Activated B cell treated with CpG ODN at 0.5 μM for 24 hours (primary cell): ENCODE data around the gene CENPF. TPM values are rescaled to one million over a fixed set of nuclear protein-coding genes. Genes with fewer than 3 reads are reported as not detected.
"Not testable (repeated sequence)": the region's sequence is repeated elsewhere in the genome, so short reads cannot be mapped to it uniquely, and the experiment has no call there.

Experiments
- ATAC-seq: fragments of 200-7000 bp; cut with Tn5 transposase; one replicate; pipeline ENCODE4 v1.10.0; 2021; ENCODE audit warnings: low read depth, mild to moderate bottlenecking, moderate library complexity
- CTCF ChIA-PET: fragments of 350-600 bp; sonication (Branson Sonifier 250); formaldehyde crosslinking; loops from one replicate; lab custom pipeline; 2021; ENCODE audit warnings: antibody characterized with exemption; lab: Charles Lee
- POLR2A ChIA-PET: fragments of 350-600 bp; sonication (Branson Sonifier 250); formaldehyde crosslinking; loops from one replicate; lab custom pipeline; 2021; ENCODE audit warnings: antibody characterized with exemption; lab: Charles Lee
- DNase-seq: peaks from one replicate; pipeline ENCODE4 v3.0.0; 2022
- H3K27ac Mint-ChIP-seq: one replicate; pipeline ENCODE4 v1.8.0; 2020; ENCODE audit warnings: mixed read lengths
- H3K27me3 Mint-ChIP-seq: one replicate; pipeline ENCODE4 v1.8.0; 2021; ENCODE audit warnings: mixed read lengths
- H3K36me3 Mint-ChIP-seq: one replicate; pipeline ENCODE4 v1.8.0; 2021; ENCODE audit warnings: low read depth, mixed read lengths
- H3K4me1 Mint-ChIP-seq: one replicate; pipeline ENCODE4 v1.8.0; 2021; ENCODE audit warnings: mixed read lengths
- H3K4me3 Mint-ChIP-seq: one replicate; pipeline ENCODE4 v1.8.0; 2020; ENCODE audit warnings: mild to moderate bottlenecking, mixed read lengths
- H3K9me3 Mint-ChIP-seq: one replicate; pipeline ENCODE4 v1.8.0; 2020; ENCODE audit warnings: mixed read lengths
- intact Hi-C: fragments of 100-400 bp; cut with micrococcal nuclease; formaldehyde crosslinking; loops from one replicate; pipeline ENCODE4 v1.15.1; 2024
- total RNA-seq: library from RNA; stranded (reverse); gene quantifications from 2 replicates; pipeline ENCODE4 v1.2.3, GENCODE V29; 2022
- TF ChIP-seq, protein P1 (sequence below): fragments of 200-600 bp; IDR thresholded peaks from one replicate; pipeline ENCODE4 v1.8.0; 2022; ENCODE audit warnings: antibody characterized with exemption, mild to moderate bottlenecking

The CENPF gene
- total RNA-seq, 1 donor from 2014 or later: 4.0 TPM

DNA sequence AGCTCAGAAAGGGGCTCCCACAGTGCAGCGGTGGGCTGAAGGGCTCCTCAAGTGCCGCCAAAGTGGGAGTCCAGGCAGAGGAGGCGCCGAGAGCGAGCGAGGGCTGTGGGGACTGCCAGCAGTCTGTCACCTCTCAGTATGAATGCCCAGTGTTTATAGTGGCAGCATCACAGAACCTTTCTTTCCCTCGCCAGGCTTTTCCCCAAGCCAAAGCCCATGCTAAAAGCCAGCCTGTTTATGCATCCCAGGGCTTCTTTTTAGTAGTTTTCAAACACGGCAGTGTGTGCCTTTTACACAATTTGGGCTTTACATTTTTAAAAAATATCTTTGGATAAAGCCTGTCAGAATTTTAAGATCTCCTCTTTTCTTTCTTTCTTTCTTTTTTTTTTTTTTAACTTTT is 70.6 kb downstream of the CENPF start:
- Mint-ChIP-seq H3K9me3 (no peaks in the 10 kb centered on the region), H3K4me1 (no peaks in the 10 kb centered on the region), H3K27me3 (peaks cover 4% of the 10 kb centered on the region), H3K27ac (no peak overlapping the region), H3K36me3 (no peaks in the 10 kb centered on the region), H3K4me3 (no peak overlapping the region)
- ATAC-seq (no peak), DNase-seq (no peak)
- TF ChIP-seq, protein P1, sequence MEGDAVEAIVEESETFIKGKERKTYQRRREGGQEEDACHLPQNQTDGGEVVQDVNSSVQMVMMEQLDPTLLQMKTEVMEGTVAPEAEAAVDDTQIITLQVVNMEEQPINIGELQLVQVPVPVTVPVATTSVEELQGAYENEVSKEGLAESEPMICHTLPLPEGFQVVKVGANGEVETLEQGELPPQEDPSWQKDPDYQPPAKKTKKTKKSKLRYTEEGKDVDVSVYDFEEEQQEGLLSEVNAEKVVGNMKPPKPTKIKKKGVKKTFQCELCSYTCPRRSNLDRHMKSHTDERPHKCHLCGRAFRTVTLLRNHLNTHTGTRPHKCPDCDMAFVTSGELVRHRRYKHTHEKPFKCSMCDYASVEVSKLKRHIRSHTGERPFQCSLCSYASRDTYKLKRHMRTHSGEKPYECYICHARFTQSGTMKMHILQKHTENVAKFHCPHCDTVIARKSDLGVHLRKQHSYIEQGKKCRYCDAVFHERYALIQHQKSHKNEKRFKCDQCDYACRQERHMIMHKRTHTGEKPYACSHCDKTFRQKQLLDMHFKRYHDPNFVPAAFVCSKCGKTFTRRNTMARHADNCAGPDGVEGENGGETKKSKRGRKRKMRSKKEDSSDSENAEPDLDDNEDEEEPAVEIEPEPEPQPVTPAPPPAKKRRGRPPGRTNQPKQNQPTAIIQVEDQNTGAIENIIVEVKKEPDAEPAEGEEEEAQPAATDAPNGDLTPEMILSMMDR: no peak
- ChIA-PET POLR2A (no interaction called here), CTCF (no interaction called here)
- intact Hi-C loops: no loop called here

DNA sequence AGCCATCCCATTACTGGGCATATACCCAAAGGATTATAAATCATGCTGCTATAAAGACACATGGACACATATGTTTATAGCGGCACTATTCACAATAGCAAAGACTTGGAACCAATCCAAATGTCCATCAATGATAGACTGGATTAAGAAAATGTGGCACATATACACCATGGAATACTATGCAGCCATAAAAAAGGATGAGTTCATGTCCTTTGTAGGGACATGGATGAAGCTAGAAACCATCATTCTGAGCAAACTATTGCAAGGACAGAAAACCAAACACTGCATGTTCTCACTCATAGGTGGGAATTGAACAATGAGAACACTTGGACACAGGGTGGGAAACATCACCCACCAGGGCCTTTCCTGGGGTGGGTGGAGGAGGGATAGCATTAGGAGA is 72.5 kb downstream of the CENPF start:
- CTCF ChIA-PET: not testable (repeated sequence)

DNA sequence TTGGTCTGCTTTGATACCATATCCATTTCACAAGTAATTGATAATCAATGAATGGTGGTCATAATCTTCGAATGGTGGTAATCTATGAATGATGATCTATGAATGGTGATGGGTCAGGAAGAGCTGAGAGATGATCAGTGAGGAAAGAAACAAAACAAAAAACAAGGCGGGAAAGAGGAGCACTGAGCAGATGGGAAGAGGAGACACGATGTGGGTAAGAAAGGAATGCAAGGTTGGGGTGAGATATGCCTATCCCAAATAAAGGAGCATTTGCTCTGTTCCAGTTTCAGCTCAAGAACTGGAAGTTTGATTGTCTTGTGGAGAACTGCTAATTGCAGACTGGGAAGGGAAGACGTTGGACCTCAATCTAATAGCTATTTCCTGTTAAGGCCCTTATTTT is 73.8 kb downstream of the CENPF start:
- no peak for DNase-seq
- no peaks in the 10 kb centered on the region for H3K9me3 Mint-ChIP-seq
- ChIA-PET POLR2A (no interaction called here), CTCF (interaction anchor here (1.4 kb wide), 1 partner anchor 8 kb away, joined by 3 read pairs; no protein-coding TSS in a partner anchor)
- no peak overlapping the region for H3K4me3 Mint-ChIP-seq
- intact Hi-C loops: no loop called here
- no peak overlapping the region for H3K27ac Mint-ChIP-seq
- no peaks in the 10 kb centered on the region for H3K36me3 Mint-ChIP-seq
- TF ChIP-seq, protein P1: no peak
- ATAC-seq: no peak
- no peaks in the 10 kb centered on the region for H3K4me1 Mint-ChIP-seq
- H3K27me3 Mint-ChIP-seq: peaks cover 4% of the 10 kb centered on the region

More for the DNA sequence above, 72.5 kb downstream of the CENPF start:
- H3K4me3 Mint-ChIP-seq, POLR2A ChIA-PET, H3K36me3 Mint-ChIP-seq, H3K27me3 Mint-ChIP-seq, DNase-seq, H3K4me1 Mint-ChIP-seq, H3K27ac Mint-ChIP-seq, ATAC-seq, intact Hi-C loops, H3K9me3 Mint-ChIP-seq: not testable (repeated sequence)

DNA sequence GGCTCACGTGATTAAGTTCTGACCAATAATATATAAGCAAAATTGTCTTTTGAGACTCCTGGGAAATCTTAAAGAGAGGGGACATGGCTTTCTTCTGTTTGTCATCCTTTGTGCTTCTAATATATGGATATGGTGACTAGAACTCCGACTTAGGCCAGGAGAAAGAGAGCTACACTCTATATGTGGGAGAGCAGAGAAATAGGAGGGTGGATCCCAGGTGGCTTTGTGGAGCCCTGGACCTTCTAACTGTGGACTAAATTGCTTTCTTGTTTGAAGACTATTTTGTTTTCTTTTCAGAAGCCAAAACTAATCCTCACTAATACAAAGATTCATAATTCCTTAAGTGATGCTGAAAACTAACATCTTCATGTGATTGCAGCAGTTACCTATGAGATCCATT is 75.0 kb downstream of the CENPF start:
- Mint-ChIP-seq H3K9me3 (no peaks in the 10 kb centered on the region), H3K27me3 (peaks cover 4% of the 10 kb centered on the region), H3K36me3 (no peaks in the 10 kb centered on the region), H3K4me1 (no peaks in the 10 kb centered on the region), H3K27ac (no peak overlapping the region), H3K4me3 (no peak overlapping the region)
- TF ChIP-seq, protein P1: no peak
- ChIA-PET CTCF (interaction anchor here (1.4 kb wide), 1 partner anchor 9 kb away, joined by 3 read pairs; no protein-coding TSS in a partner anchor), POLR2A (no interaction called here)
- DNase-seq (no peak), ATAC-seq (no peak)
- intact Hi-C loops: no loop called here

DNA sequence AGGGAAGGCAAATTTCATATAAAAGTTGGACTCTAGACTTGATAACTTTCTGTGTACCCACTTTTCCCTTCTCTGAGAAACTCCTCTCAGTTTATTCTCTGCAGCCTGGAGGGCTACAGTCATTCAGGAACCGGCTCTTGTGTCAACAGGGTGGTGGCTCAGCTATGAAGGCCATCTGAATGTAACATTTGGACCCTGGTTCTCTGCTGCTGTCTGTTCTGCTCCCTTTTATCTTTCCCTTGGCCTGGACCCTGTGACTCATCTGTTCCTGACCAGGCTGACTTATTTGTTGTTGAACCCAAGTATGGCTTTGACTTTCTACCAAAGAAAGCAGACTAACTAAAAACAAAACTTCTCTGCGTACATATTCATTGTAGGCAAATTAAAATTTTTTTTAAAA is 75.4 kb downstream of the CENPF start:
- Mint-ChIP-seq H3K27ac (no peak overlapping the region), H3K36me3 (no peaks in the 10 kb centered on the region), H3K4me1 (no peaks in the 10 kb centered on the region), H3K4me3 (no peak overlapping the region), H3K27me3 (peaks cover 4% of the 10 kb centered on the region), H3K9me3 (no peaks in the 10 kb centered on the region)
- TF ChIP-seq, protein P1: no peak
- POLR2A ChIA-PET: no interaction called here
- CTCF ChIA-PET: no interaction called here
- intact Hi-C loops: no loop called here
- ATAC-seq (no peak), DNase-seq (no peak)

DNA sequence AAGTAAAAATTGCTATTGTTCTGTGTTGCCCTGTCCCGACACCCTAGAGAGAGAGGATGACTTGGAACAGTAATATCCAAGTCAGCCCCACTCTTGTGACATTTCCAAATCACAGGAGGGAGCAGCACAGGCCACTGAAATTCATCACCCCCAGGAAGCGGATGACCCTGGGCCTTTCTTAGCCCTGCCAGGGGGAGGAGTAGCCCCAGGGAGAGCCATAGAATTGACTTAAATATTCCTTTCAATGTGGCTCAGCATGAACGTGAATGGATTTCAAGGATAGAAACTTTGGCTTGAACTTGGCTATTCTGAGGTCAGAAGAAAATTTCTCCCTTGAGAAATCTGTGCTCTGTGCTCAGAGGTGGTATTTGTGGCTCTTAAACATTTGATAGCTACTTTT is 80.6 kb downstream of the CENPF start:
- Mint-ChIP-seq H3K4me1 (no peaks in the 10 kb centered on the region), H3K27me3 (peaks cover 3% of the 10 kb centered on the region), H3K36me3 (no peaks in the 10 kb centered on the region), H3K4me3 (no peak overlapping the region), H3K9me3 (no peaks in the 10 kb centered on the region), H3K27ac (no peak overlapping the region)
- CTCF ChIA-PET: no interaction called here
- DNase-seq: no peak
- no peak for ATAC-seq
- TF ChIP-seq, protein P1: no peak
- POLR2A ChIA-PET: no interaction called here
- intact Hi-C loops: no loop called here
